K562 (cell line): ENCODE data around the gene ORAI3. TPM values are rescaled to one million over a fixed set of nuclear protein-coding genes. Genes with fewer than 3 reads are reported as not detected.

ENCODE experiments used
- ATF4 ChIP-seq: fragments of 450-650 bp; formaldehyde crosslinking; IDR thresholded peaks from 2 replicates; pipeline ENCODE4 v1.4.0; 2022; ENCODE audit warnings: mild to moderate bottlenecking, moderate library complexity
- COPS2 ChIP-seq: fragments of 450-650 bp; conservative IDR thresholded peaks from 2 replicates; pipeline ENCODE4 v1.6.1; 2016; ENCODE audit warnings: mild to moderate bottlenecking, moderate library complexity
- DDX20 ChIP-seq: fragments of 450-650 bp; IDR thresholded peaks from 2 replicates; pipeline ENCODE4 v1.6.1; 2016; ENCODE audit warnings: missing genetic modification characterization, low read depth, mild to moderate bottlenecking, missing compliant biosample characterization, moderate library complexity
- DNMT1 ChIP-seq: fragments of 450-650 bp; IDR thresholded peaks from 2 replicates; pipeline ENCODE4 v1.6.1; 2016; ENCODE audit warnings: antibody characterized with exemption, mild to moderate bottlenecking
- ELK1 ChIP-seq: sonication (generic); formaldehyde crosslinking; IDR thresholded peaks from 2 replicates; pipeline ENCODE4 v1.8.1; 2022; ENCODE audit warnings: missing genetic modification reagents
- GATAD2A ChIP-seq: fragments of 450-650 bp; IDR thresholded peaks from 2 replicates; pipeline ENCODE4 v1.6.1; 2017
- JUN ChIP-seq, 2 experiments: sonication (generic) in 1 of 2; formaldehyde crosslinking in 1 of 2; IDR thresholded peaks; 2 replicates each; pipeline versions ENCODE4 v1.6.1 to v1.8.0; 2012 to 2022; ENCODE audit warnings: borderline replicate concordance in 2 of 2, mild to moderate bottlenecking in 2 of 2, improper control_type of control experiment in 1 of 2, low read depth in 1 of 2, low read length in 1 of 2, missing genetic modification reagents in 1 of 2
- MBD2 ChIP-seq: sonication (generic); IDR thresholded peaks from 2 replicates; pipeline ENCODE4 v1.6.1; 2016; ENCODE audit warnings: low read depth, borderline replicate concordance
- MNT ChIP-seq, 2 experiments: fragments of 450-650 bp; conservative IDR thresholded peaks; 2 replicates each; pipeline ENCODE4 v1.6.1; 2017; ENCODE audit warnings: mild to moderate bottlenecking in 2 of 2, moderate library complexity in 2 of 2
- MTA3 ChIP-seq: fragments of 450-650 bp; formaldehyde crosslinking; IDR thresholded peaks from 2 replicates; pipeline ENCODE4 v1.6.1; 2017; ENCODE audit warnings: mild to moderate bottlenecking, borderline replicate concordance
- NCOA2 ChIP-seq, 2 experiments: fragments of 450-650 bp; IDR thresholded peaks; 2 replicates each; pipeline ENCODE4 v1.6.1; 2018; ENCODE audit warnings: mild to moderate bottlenecking in 2 of 2, moderate library complexity in 1 of 2; ENCODE audit not compliant: partially characterized antibody in 2 of 2
- NCOR1 ChIP-seq: fragments of 450-650 bp; IDR thresholded peaks from 2 replicates; pipeline ENCODE4 v1.6.1; 2016; ENCODE audit warnings: mild to moderate bottlenecking, moderate library complexity
- POLR2G ChIP-seq: fragments of 200-400 bp; formaldehyde crosslinking; IDR thresholded peaks from 2 replicates; pipeline ENCODE4 v1.6.1; 2017; ENCODE audit warnings: low read depth, mild to moderate bottlenecking, antibody characterized with exemption, low read length, moderate library complexity
- RFX1 ChIP-seq: fragments of 450-650 bp; IDR thresholded peaks from 2 replicates; pipeline ENCODE4 v1.6.1; 2016; ENCODE audit warnings: mild to moderate bottlenecking, moderate library complexity
- TRIM24 ChIP-seq, 2 experiments: fragments of 450-650 bp; IDR thresholded peaks; 2 replicates each; pipeline ENCODE4 v1.6.1; 2016
- ZBTB2 ChIP-seq: fragments of 450-650 bp; IDR thresholded peaks from 2 replicates; pipeline ENCODE4 v1.6.1; 2016; ENCODE audit warnings: antibody characterized with exemption
- ZNF165 ChIP-seq: fragments of 250-450 bp; sonication (Bioruptor Pico); IDR thresholded peaks from 2 replicates; pipeline ENCODE4 v1.4.0; 2020; ENCODE audit warnings: borderline replicate concordance
- ZNF175 ChIP-seq: fragments of 200-800 bp; sonication (Bioruptor generic); IDR thresholded peaks from 2 replicates; pipeline ENCODE4 v1.6.1; 2016; ENCODE audit warnings: low read depth, mild to moderate bottlenecking, missing genetic modification characterization, missing compliant biosample characterization
- ZNF263 ChIP-seq: sonication (generic); formaldehyde crosslinking; IDR thresholded peaks from 2 replicates; pipeline ENCODE4 v1.8.0; 2022; ENCODE audit warnings: mild to moderate bottlenecking, missing genetic modification reagents, borderline replicate concordance
- ZNF639 ChIP-seq, 2 experiments: fragments of 200-800 bp in 1 of 2; sonication (Bioruptor generic) in 1 of 2; sonication (generic) in 1 of 2; formaldehyde crosslinking in 1 of 2; IDR thresholded peaks in 1 of 2; conservative IDR thresholded peaks in 1 of 2; 2 replicates each; pipeline versions ENCODE4 v1.5.0 to v1.6.1; 2016 to 2020; ENCODE audit warnings: missing compliant biosample characterization in 1 of 2, missing genetic modification characterization in 1 of 2, missing genetic modification reagents in 1 of 2
- polyA plus RNA-seq, 8 experiments: library from polyadenylated mRNA; depleted of rRNA in 4 of 8; stranded (reverse) in 5 of 8; unstranded in 3 of 8; fragments of >200 nt; fragmentation: Nextera tagmentation in 2 of 8; fragmentation: Illumina TruSeq in 1 of 8; extraction: Ambion mirVana in 2 of 8; extraction: Trizol in 1 of 8; gene quantifications; 2 replicates each; pipeline versions ENCODE4 v1.2.1 to v1.2.3, GENCODE V29; 2011 to 2014; ENCODE audit warnings: inconsistent platforms in 1 of 8, missing spikeins in 1 of 8
- total RNA-seq, 7 experiments: library from RNA; depleted of rRNA in 6 of 7; stranded (reverse); fragments of >200 nt in 6 of 7; fragmentation: Illumina TruSeq in 2 of 7; extraction: Trizol in 2 of 7; gene quantifications; 2 replicates each; pipeline versions ENCODE4 v1.2.1 to v1.2.3, GENCODE V29; 2011 to 2021; ENCODE audit warnings: low replicate concordance in 1 of 7

The ORAI3 gene
- total and polyA plus RNA-seq, 9 of the 15 experiments (the other 6 are each of a cell fraction or from before 2014, with no cell fraction given): 4.9 to 23.3 (median 14.1) TPM

GRCh38 chr16:30922420-30922959 lies 26.4 kb upstream of the ORAI3 start (continued):
- peak in 1 of 2 experiments; percentile 73; a peak in 2 of 4 replicates for TF ChIP-seq ZNF639 (CRISPR knock-in tag; conservative IDR thresholded peaks at IDR 0.05 in 1 of 2, IDR thresholded peaks at IDR 0.05 in 1 of 2)
- no peak for TF ChIP-seq JUN (IDR thresholded peaks at IDR 0.05; ENCODE audit: borderline replicate concordance, low read depth, low read length)
- TF ChIP-seq JUN (CRISPR knock-in tag; IDR thresholded peaks at IDR 0.05; ENCODE audit: borderline replicate concordance): no peak
- TF ChIP-seq ELK1: no peak
- TF ChIP-seq TRIM24 (IDR thresholded peaks at IDR 0.05): no peak
- TF ChIP-seq ATF4 (CRISPR knock-in tag): peak; percentile 81
- TF ChIP-seq MTA3: no peak
- no peak for TF ChIP-seq NCOR1
- TF ChIP-seq ZNF165 (CRISPR knock-in tag): no peak
- TF ChIP-seq POLR2G: peak; percentile 89
- TF ChIP-seq COPS2: no peak
- TF ChIP-seq MBD2: peak; percentile 99
- TF ChIP-seq RFX1: no peak
- no peak for TF ChIP-seq DNMT1
- TF ChIP-seq DDX20 (tag): no peak
- peak; percentile 4 to 44; a peak in 1 of 4 replicates for TF ChIP-seq MNT (conservative IDR thresholded peaks at IDR 0.05)
- TF ChIP-seq GATAD2A: no peak
- no peak for TF ChIP-seq ZNF263
- no peak for TF ChIP-seq ZBTB2
- peak; percentile 84; the same call in 1 of the 2 replicates for TF ChIP-seq ZNF175
- no peak for TF ChIP-seq NCOA2 (IDR thresholded peaks at IDR 0.05; ENCODE audit: partially characterized antibody in 2 of 2)
